ENCODE results near the gene ADGRL3.
"Not testable (repeated sequence)": the region's sequence is repeated elsewhere in the genome, so short reads cannot be mapped to it uniquely, and the experiment has no call there.

ADGRL3 gene

DNA sequence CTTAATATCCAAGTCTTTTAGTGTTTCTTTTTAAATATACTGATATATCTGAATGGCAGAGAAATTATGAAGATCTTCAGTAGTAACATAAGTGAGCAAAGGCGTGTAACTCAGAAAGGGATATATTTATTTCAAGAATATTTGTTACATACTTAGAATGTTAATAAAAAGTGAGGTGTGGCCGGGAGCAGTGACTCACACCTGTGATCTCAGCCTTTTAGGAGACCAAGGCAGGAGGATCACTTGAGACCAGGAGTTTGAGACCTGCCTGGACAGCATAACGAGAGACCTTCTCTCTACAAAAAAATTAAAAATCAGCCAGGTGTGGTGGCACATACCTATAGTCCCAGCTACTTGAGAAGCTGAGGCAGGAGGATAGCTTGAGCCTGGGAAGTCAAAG lies 651.0 kb downstream of the ADGRL3 start:
- no peak for DNase-seq

DNA sequence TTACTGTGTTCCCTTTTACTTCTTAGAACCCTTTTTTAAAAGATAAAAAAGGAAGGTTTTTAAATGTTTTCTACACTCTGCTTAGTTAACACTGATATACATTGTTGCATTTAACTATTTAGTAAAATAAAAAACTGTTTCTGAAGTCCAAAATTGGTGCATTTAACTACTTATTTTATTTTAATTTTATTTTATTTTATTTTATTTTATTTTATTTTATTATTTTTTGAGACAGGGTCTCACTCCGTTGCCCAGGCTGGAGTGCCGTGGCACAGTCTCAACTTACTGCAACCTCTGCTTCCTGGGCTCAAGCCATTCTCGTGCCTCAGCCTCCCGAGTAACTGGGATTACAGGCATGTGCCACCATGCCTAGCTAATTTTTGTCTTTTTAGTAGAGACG lies 652.0 kb downstream of the ADGRL3 start:
- not testable (repeated sequence) for DNase-seq

DNA sequence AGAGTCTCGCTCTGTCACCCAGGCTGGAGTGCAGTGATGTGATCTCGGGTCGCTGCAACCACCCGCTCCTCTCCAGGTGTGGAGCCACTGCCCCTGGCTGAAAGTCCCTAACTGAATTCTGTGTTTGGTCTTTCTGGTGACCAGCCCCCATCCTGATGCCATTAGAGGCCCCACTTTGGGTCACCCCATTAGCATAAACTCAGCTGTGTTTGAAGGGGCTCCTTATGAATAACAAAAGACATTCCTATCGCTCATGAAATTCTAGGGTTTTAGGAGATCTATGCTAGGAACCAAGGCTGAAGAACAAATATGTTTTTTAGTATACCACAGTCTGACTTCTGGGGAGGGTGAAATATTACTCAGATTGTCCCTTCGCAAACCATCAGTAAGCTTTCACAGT lies 652.9 kb downstream of the ADGRL3 start:
- DNase-seq: no peak

DNA sequence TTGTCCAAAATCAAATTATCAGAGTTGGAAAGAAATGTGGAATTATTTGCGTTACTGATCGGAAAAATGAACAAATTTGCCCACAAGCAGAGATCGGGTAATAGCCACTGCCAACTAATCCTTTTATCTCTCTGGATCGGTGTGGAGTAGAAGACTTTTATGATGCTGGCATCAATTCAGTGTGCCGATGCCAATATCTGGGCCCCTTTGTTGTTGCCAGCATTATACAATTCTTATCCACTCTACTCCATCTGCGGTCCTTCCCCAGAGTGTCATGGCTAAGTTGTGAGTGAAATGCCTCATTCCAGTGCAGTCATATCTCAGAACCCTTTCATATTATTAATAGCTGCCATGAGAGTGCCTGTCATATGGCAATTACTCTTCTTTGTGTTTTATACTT lies 660.2 kb downstream of the ADGRL3 start:
- DNase-seq: no peak

DNA sequence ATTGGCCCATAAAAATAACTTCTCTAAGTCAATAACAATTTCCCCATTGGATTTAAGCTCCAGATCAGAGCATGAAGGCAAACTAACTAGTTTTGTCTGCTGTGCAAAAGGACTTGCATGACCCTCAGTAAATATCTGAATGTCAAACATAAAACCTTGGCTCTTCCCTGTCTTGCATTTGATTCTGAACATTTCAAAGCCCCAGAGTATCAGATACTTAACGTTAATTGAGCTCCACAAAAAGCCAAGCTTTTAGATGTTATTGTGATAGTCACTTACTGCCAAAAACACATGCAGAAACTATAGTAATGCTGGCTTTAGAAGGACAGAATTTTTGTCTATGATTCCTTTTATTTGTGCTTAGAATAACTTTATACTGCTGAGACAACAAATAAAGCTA lies 664.2 kb downstream of the ADGRL3 start:
- no peak for DNase-seq

DNA sequence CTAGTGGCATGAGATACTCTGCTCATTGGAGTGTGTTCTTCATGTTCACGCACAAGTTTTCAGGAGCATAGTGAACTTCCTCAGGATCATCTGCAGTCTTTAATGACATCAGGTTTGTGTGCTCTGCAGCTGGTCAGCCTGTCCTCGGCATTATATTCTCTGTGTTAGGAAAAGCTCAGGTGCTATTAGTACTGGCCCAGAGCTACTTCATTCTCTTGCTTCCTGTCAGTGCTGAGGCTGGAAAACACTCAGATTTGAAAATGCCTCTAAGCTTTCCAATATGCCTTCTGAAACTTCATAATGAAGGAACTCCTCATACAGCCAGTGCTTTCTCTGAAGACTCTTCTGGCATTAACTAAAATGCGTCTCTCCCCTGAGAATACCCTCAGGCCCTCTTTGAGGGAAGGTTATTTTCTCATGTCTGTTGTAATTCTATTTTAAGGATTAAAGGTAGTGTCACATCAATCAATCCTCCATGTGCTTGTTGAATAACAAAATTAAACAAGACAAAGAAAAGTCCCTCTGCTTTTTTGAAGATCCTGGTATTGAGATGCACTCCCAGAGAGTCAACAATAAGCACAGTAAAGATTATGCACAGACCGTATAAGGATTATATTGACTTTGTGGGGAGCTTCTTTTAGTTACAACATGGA lies 666.4 kb downstream of the ADGRL3 start:
- no peak for DNase-seq

DNA sequence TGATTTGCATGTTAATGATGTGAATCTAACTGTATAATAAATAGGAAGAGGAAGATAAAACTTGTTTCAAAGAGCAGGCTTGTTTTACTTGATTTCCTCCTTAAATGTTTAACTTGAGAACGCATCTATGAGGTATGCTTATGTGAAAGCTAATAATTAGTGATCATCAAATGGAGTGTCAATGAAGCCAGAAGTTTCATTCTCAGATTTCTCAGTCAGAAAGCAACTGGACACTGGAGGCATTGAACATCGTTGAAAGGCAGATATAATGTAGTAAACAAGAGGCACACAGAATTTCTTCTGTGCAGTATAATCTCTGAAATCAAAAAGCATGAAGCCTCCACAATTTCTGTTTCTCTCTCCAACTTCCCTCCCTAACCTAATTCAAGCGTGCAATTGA lies 672.9 kb downstream of the ADGRL3 start:
- DNase-seq: no peak

DNA sequence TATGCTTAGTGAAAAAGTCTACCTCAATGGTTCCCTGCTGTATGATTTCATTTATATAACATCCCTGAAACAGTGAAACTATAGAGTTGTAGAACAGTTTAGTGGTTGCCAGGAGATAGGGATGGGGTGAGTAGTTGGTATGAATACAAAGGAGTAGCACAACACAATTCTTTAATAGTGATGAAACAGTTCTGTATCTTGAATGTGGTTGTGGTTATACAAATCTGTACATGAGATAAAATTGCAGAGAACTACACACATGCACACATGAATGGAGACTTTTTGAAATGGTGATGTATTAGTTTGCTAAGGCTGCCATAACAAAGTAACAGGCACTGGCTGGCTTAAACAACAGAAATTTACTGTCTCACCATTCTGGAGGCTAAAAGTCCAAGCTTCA lies 677.1 kb downstream of the ADGRL3 start:
- DNase-seq: no peak

DNA sequence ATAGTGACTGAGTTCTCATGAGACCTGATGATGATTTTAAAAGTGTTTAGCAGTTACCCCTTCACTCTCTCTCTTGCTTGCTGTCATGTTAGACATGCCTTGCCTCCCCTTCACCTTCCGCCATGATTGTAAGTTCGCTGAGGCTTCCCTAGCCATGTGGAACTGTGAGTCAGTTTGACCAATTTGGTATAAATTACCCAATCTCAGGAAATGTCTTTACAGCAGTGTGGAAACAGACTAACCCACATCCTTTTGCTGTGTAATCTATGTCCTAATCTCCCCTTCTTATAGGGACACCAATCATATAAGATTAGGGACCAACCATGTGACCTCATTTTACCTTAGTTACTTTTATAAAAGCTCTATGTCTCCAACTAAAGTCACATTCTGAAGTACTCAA lies 677.8 kb downstream of the ADGRL3 start:
- DNase-seq: no peak

DNA sequence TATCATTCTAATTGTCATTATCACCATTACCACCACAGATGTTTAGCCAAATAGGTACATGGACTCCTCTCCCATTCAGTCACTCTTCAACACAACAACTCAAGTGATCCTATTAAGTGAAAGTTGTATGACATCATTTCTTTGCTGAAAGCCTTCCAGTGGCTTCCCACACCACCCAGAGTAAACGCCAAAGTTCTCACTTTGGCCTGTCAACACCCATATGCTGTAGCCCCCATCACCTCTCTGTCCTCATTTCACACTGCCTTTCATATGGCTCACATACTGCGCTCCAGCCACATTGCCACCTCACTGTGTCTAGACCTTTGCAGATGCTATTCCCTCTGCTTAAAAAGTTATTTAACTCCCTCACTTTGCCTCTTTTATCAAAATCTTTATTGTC lies 682.3 kb downstream of the ADGRL3 start:
- no peak for DNase-seq

DNA sequence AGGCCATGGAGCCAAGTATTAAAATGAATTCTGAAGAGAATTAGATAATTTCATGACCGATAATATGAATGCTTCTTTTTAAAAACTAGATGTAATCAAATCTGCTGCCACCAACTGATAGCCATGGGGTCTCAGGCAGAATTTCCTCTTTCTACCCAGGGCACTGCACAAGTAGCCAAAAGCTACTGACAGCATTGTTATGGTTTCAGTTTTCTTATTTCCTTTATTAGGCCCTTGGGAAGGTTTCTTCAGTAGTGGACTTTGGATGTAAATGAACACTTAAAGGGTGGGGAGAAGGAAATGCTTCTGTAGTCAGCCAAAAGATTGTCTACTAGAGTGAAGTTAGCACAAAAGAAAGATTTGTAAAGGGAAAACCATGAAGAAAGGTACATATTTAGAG lies 686.0 kb downstream of the ADGRL3 start:
- DNase-seq: no peak

DNA sequence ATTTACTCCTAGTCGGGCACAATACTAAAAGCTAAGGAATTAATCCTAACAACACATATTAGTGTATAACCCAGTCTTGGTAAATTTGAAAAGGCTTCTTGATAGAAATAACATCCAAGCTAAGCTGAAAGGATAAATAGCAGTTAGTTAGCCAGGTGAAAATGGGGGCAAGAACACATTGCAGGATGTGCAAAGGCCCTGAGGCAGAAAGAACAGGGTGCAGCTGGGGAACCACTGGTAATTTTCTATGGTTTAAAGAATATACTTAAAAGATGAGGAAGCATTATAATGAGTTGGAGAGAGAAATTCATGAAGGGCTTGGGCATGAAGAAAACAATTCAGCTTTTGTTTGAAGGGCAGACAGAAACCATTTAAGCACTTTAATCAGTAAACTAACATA lies 689.0 kb downstream of the ADGRL3 start:
- no peak for DNase-seq

DNA sequence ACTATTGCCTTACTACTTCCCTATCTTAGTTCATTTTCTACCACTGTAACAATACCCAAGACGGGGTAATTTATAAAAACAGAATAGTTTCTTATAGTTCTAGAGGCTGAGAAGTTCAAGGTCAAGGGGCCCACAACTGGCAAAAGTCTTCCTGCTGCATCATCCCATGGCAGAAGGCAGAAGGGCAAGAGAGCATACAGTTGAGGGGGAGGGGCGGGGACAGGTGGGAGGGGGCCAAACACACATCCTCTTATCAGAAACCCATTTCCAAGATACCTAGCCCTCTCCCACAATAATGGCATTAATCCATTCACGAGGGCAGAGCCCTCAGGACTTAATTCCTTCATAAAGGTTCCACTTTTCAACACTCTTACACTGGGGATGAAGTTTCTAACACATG lies 690.2 kb downstream of the ADGRL3 start:
- no peak for DNase-seq

DNA sequence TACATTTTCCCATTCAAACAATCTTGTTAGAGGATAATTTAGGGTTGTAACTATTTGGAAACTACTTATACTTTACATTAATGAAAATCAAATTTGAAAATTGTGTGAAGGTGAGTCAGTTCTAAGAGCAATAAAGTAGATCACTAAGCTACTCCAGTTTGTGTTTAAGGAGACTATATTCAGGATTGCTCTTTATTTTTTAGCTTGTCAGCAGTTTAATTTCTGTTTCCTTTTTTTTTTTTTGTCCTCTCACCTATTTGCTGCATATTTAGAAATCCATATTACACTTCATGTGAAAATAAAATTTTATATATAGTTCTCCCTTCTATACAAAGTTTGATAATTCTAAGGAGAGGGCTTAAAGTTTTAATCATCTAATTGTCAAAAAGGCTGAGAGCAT lies 691.8 kb downstream of the ADGRL3 start:
- DNase-seq: no peak

DNA sequence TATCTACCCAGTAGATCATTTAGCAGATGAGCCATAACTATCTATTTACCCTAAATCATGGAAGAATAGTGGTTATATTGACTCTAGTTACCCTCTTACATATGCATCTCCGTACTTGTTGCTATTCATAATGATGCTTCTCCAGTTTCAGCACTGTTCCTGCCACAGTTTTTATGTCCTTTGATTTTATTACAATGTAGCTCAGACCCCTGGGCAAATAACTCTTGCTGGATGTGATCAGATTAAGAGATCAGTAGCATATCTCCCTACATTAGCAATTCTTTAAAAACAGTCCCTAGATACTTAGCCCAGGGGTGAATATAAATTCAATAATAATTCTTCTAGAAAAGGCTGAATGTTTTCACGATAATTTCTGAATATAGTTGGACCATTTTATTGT lies 696.5 kb downstream of the ADGRL3 start:
- no peak for DNase-seq

DNA sequence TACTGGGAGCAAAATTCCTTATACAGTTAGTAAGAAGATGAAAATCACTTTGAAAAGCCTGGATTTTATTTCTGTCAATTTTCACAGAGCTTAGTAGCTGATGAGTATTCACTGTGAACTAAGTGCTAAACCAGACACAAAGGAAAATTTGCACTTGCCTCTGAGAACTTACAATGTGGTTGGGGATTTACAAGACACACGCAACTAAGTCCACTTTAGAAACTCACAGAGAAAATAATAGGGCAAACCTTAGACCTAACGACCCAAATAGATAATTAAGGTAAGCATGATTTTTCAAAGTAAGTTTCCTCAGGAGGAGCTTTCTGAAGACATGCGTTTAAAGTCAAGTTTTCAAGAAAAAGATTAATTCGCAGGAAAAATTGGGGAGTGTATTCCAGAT lies 708.9 kb downstream of the ADGRL3 start:
- no peak for DNase-seq

DNA sequence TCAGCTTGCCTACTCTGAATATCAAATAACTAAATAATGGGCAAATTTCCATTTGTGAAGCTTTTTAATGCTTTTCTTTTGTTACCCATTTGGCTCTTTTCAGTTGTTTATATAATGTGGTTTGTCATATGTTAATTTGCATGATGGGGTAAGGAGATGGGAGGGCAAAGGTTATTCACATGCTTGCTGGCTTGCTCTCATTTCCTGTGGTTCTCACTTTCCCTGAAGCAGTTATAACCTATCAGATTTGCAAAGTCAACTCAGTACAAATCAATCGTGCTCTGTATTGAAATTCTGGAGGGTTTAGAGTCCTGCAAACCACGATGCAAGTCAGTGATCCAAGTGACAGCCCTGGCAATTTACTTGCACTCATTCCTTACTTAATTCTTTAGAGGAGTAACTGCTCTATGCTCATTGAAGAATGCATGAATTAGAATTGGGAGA lies 711.2 kb downstream of the ADGRL3 start:
- no peak for DNase-seq

DNA sequence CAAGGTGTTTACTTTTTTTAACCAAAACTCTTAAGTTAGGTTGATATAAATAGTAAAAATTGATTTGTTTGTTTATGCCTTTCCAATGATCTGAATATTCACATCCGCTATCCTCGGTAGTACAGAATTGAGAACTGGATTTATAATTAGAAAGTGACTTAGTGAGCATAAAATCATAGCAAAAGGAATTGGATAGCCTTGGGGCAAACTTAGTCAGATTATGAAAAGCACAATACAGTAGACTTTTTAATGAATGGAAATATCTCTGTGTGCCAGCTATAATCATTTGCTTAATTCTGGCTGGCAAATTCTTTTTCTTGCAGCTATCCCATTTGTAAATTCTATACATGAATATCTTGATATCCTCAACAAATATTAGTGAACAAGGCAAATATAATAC lies 713.5 kb downstream of the ADGRL3 start:
- no peak for DNase-seq

DNA sequence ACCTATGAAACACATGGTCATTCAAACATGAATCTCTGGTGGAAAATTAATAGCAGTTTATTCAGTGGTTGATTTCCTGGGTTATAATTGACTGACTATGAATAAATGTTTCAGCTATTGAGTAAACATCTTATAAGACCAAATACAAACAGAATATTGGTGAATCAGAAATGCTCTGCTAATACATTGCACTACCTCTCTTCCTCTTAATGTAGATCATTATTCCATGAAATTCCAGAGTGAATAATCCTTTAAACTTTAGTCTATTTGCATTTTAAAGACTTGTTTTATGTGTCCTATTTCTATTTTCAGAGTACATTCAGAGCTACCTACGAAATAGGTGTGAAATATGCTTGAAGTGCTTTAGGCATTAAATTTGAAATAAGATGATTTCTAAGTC lies 715.4 kb downstream of the ADGRL3 start:
- no peak for DNase-seq

DNA sequence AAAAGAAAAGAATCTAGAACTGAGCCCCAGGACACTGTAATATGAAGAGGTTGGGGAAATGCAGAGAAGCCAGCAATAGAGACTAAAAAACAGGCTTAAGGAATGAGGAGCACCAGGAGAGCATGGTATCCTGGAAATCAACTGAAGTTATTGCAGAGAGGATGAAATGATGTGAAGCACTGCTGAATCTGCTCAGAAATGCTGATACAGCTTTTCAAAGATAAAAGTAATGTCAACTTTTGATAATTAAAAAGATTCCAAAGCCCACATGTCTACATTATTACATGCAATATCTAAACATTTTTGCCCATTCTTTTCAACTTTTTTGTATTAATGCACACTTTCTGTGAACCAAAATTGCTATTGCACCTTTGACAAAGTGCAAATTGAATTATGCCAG lies 718.4 kb downstream of the ADGRL3 start:
- DNase-seq: no peak

DNA sequence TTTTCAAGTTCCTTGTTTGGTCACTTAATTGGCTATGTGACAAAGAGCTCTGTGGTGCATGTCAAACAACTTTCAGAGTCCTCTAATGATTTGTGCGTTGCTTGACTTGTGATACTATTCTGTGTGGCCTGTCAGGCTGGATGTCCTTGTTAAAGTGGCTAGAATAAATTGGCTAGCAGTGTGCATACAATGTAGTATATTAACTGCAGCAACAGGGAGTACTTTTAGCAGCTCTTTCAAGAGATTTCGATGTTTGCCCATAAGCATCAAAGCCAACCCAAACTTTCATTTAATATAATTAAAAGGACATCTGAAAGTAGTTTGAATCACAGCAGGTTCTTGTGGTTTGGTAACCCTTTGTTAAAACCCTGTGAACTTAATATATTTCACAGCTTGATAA lies 718.9 kb downstream of the ADGRL3 start:
- no peak for DNase-seq

DNA sequence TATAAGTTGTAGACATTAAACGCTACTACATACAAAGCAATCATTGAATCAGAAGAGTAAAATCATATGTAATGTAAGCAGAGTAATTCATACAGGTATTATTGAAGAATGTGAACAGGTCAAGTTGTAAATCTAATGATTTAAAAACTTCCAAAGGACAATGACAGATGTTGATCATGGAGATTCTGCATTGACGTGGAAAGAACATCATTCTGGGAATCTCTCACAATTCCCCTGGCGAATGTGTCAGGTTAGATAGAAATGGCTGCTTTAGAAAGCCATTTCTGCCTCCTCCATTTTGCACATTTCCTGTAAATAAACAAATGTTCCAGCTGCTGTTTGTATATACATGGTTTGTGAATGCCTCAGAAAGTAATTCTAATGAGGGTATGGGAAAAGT lies 719.4 kb downstream of the ADGRL3 start:
- DNase-seq: no peak

DNA sequence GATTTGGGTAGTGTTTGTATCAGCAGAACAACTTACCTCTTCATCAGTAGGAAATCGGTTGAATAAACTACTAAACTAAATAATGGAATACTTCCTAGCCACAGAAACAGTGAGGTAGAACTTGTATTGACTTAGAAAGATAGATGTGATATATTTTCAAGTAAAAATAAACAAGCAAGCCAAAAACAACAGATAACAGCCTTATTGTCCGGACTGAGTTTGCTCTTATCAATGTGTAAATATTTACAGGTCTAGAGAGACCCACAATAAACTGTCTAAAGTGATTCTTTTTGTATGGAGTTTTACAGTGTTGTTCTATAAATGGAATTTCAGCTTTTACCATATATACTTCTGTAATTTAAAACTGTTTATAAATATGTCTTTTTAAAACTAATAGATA lies 721.8 kb downstream of the ADGRL3 start:
- no peak for DNase-seq

DNA sequence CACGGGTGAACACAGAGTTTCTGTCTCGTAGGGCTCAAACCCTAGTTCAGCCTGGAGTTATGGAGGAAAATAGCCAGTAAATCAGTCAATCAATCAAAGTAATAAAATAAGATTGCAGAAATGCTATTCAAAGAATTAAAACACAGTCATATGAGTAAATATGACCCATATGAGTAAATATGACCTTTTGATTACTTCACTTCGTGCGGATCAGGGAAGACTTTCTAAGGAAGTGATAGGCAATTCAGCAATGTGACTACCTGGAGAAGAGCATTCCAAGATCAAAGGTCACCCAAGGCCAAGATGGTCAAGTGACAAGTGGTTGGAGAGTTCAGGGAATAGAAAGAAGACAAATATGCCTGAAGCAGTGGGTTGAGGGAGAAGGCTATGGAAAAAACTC lies 722.6 kb downstream of the ADGRL3 start:
- no peak for DNase-seq

DNA sequence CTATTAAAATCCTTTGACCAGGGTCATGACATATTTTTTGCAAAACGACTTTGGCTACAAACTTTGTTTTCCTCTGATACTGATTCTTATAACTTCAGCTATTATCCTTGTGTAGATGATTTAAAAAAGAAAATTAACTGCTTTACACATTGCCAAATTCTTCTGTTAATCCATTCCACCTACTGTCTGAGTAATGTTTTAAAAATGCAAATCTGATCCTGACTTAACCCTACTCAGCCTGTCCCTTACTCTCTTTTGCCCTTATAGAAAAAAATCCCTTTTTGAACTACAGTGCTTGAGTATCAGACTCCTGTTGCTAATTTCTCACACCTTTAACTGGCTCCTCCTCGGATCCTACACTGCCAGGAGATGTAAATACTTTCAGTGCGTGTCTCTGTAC lies 723.1 kb downstream of the ADGRL3 start:
- no peak for DNase-seq

DNA sequence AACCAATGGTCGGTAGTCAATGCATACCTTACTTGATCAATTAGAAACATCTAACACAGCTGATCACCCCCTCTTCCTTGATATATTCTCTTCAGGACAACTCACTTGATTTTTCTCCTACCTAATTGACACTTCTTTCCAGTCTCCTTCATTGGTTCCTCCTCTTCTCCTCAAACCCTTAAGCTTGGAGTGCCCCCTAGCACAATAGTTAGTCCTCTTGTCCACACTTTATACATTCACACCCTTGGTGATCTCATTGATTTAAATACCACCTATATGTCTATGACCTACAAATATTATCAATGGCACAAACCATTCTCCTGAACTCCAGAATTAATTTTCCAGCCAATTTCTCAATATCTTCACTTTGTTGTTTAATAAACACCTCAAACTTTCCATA lies 724.0 kb downstream of the ADGRL3 start:
- no peak for DNase-seq
